Retinal pigment epithelial cell (primary cell): ENCODE measurements around the gene MSMO1.

Experiments used
- DNase-seq: peaks from one replicate; pipeline ENCODE4 v3.0.0-alpha.2; 2010; ENCODE audit warnings: low read depth
- H3K4me3 ChIP-seq: 2 replicates; pipeline ENCODE4 v1.5.1; 2011; ENCODE audit warnings: mild to moderate bottlenecking, low read length, control low read depth, moderate library complexity
- TF ChIP-seq, protein P1 (sequence below): conservative IDR thresholded peaks from 2 replicates; pipeline ENCODE4 v1.5.1; 2011; ENCODE audit warnings: low read depth, low read length, control low read depth, inconsistent platforms

Gene MSMO1

GRCh38 chr4:165382640-165383039, 55.2 kb downstream of the MSMO1 start:
- H3K4me3 ChIP-seq = no peak overlapping the region
- no peak for DNase-seq
- TF ChIP-seq, protein P1, sequence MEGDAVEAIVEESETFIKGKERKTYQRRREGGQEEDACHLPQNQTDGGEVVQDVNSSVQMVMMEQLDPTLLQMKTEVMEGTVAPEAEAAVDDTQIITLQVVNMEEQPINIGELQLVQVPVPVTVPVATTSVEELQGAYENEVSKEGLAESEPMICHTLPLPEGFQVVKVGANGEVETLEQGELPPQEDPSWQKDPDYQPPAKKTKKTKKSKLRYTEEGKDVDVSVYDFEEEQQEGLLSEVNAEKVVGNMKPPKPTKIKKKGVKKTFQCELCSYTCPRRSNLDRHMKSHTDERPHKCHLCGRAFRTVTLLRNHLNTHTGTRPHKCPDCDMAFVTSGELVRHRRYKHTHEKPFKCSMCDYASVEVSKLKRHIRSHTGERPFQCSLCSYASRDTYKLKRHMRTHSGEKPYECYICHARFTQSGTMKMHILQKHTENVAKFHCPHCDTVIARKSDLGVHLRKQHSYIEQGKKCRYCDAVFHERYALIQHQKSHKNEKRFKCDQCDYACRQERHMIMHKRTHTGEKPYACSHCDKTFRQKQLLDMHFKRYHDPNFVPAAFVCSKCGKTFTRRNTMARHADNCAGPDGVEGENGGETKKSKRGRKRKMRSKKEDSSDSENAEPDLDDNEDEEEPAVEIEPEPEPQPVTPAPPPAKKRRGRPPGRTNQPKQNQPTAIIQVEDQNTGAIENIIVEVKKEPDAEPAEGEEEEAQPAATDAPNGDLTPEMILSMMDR = no peak

- TF ChIP-seq, protein P1 = no peak
- no peak overlapping the region for H3K4me3 ChIP-seq
- no peak for DNase-seq
These were observed 56.2 kb downstream of the MSMO1 start for GRCh38 chr4:165383591-165384073.

DNA sequence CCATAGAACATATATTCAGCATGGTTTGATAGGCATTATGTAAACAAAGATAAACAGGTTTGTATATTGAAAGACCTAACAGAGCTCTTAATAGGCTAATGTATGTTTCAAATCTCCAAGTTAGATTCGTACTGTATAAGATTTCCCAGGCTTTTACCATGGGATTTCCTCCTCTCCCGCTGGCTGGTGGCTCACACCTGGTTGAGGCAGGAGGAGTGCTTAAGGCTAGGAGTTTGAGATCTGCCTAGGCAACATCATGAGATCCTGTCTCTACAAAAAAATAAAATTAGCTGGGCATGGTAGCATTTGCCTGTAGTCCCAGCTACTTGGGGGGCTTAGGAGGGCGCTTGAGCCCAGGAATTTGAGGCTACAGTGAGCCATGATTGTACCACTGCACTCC, 56.7 kb downstream of the MSMO1 start:
- TF ChIP-seq, protein P1 = no peak
- no peak overlapping the region for H3K4me3 ChIP-seq
- DNase-seq = no peak

DNA sequence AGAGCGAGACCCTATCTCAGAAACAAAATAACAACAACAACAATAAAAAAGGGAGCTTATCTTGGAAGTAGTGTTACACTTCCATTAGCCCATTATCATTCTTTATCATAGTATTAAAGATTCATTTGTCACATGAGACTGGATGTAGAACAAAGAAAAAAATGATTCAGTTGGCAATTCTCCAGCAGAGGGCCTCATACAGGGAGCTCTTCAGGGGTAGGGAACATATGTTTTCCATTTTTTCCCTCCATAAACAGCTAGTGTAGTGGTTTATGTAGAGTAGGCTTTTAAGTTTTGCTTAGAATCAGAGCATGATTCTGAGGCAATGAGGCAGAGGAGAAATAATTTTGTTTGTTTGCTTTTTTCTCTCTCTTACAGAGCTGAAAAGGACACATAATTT, 57.1 kb downstream of the MSMO1 start:
- DNase-seq = no peak
- TF ChIP-seq, protein P1 = no peak

GRCh38 chr4:165385126-165385525, 57.7 kb downstream of the MSMO1 start:
- DNase-seq = no peak
- no peak overlapping the region for H3K4me3 ChIP-seq
- TF ChIP-seq, protein P1 = no peak

More for the DNA sequence above, 57.1 kb downstream of the MSMO1 start:
- H3K4me3 ChIP-seq = no peak overlapping the region

GRCh38 chr4:165386328-165386727, 58.9 kb downstream of the MSMO1 start:
- TF ChIP-seq, protein P1 = no peak
- no peak overlapping the region for H3K4me3 ChIP-seq
- DNase-seq = no peak

DNA sequence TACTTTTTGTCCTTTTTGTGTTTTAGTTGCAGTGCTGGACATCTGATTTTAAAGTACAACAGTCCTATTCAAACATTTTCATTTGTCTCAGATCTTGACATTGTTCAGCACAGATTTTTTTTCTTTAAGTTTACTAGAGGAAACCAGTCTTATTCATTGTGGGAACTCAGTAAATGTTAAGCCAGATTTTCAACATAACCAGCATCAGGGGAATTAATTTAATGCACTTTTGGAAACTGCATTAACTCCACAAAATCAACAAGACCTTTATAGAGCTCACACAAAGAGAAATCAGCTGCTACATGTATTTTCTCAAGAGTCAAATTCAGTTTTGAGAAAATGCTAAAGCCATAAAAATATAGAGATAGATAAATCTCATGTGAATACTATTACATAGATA, 61.3 kb downstream of the MSMO1 start:
- no peak for DNase-seq
- TF ChIP-seq, protein P1 = no peak
- H3K4me3 ChIP-seq = no peak overlapping the region
